Skin of body (tissue), 2 donors: ENCODE results near the gene YEATS2. TPM values are rescaled to one million over a fixed set of nuclear protein-coding genes. Genes with fewer than 3 reads are reported as not detected.

Source experiments
- DNase-seq: peaks from one replicate; lab custom pipeline; 2025; lab: John Stamatoyannopoulos, UW
- total RNA-seq: library from RNA; depleted of rRNA; stranded (reverse); fragments of >200 nt; gene quantifications from one replicate; pipeline ENCODE4 v1.2.3, GENCODE V29; 2014

Gene YEATS2
- total RNA-seq, 1 donor from 2014 or later = 29.5 TPM

DNA sequence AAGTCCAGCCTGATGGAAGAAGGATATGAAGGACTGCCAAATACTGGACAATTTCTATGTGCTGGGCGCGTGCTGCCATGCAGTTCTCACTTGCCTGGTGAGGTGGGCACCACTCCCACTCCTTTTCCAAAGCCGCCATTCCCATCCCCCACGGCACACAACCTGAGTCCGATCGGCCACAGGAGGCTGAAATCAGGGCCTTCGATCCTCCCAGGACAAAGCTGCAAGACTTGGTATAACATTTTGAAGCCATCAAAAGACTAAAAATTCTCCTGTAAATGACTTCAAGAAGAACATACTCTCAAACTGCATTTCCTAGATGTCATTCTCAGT is 130.9 kb downstream of the YEATS2 start:
- no peak for DNase-seq

DNA sequence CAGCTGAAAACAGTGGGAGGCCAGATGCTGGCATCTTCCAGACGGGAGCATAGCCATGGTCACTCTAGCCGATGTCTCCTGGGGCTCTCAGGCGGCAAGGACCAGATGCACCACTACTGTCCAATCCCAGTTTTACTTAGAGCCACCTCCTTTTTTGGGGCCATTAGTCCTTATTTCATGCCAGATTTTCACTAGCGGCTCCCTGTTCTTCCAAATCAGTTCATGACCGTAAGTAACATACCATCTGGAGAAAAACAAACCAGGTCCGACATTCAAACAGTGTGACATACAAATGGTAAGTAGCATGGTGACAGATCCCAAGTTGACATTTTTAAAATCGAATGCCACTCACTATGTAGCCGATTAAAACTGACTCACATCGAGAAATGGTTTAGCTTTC is 131.9 kb downstream of the YEATS2 start:
- no peak for DNase-seq

DNA sequence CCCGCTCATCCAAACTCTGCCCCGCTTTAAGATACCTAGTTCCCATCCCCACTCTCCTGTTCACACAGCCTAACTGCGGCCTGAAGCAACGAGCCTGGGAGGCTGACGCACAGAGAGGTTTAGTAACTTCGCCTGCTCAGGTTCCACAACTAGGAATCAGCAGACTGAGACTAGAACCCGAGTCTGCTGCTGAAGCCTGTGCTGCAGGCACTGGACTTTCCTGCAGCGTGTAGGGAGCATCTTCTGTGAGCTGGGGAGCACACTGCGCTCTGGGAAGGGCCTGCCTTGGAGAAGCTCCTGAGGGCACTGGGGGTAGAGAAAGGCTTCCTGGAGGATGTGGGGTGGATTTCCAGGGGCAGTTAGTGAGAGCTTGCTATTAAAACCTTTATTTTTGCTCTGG is 132.6 kb downstream of the YEATS2 start:
- no peak for DNase-seq

DNA sequence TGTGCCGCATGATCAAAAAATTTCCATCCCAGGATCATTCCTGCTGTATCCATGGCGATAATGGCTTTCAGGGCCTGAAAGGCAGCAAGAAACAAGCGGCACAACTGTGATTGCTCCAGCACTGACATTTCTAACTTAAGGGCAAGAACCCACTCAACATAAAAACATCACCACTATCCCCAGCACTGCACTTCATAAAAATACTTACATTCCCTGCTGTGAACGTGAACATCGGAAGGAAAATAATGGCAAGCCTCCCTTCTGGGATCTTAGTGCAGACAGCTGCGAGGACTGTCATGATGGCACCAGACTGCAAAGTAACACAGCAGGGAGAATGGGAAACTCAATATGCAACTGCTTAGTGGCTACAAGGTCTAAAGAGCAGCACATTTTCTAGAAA is 135.9 kb downstream of the YEATS2 start:
- DNase-seq = no peak

DNA sequence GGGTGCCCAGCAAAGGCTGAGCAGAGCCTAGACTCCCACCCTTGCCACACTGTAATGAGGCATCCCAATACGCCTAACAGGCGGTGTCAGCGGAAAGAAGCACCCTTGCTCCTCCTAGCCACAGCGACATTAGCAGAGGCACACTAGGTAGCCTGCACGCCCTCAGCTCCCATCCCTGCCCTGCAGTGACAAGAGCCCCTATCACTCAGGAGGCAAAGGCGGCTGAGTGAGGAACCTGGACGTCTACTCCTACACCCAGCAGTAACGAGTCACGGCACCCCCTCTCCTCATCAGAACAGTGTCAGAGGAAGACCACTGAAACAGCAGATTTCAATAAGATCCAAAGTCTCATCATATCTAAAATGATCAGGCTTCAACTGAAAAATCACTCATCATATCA is 139.8 kb downstream of the YEATS2 start:
- no peak for DNase-seq

DNA sequence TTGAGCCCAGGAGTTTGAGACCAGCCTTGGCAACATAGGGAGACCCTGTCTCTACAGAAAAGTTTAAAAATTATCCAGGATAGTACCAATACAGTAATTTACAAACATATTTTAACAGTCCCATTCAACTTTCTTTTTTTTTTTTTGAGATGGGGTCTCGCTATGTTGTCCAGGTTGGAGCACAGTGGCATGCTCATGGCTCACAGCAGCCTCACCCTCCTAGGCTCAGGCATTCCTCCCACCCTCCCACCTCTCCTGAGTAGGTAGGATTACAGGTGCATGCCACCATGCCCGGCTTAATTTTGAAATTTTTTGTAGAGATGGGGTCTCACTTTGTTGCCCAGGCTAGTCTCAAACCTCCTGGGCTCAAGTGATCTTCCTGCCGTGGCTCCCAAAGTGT is 140.3 kb downstream of the YEATS2 start:
- no peak for DNase-seq

DNA sequence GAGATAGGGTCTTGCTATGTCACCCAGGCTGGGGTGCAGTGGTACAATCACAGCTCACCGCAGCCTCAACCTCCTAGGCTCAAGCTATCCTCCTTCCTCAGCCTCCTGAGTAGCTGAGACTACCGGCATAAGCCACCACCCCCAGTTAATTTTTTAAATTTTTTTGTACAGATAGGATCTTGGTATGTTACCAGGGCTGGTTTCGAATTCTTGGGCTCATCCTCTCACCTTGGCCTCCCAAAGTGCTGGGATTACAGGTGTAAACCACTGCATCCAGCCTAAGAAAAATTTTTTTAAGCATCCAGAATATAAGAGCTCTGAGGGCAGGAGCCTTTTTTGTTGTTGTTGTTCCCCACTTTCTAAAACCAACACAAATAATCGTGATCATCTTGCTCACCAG is 142.2 kb downstream of the YEATS2 start:
- DNase-seq = no peak

DNA sequence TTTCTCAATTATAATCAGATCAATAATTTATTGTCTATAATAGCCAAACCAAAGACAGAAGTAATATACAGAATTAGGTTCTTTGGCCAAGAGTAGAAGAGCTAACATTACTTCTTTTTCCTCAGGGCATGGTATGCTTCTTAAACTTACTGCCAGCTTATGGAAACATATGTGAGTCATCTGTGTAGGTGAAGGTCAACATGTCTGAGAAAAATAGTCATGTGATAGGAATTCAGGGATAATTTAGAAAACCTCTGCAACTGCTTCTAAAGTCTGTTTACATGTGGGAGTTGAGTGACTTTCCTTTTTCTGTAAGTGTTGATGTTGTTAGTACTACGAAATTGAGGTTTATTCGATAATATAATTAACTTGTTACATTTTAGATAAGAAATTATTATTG is 147.0 kb downstream of the YEATS2 start:
- DNase-seq = no peak

DNA sequence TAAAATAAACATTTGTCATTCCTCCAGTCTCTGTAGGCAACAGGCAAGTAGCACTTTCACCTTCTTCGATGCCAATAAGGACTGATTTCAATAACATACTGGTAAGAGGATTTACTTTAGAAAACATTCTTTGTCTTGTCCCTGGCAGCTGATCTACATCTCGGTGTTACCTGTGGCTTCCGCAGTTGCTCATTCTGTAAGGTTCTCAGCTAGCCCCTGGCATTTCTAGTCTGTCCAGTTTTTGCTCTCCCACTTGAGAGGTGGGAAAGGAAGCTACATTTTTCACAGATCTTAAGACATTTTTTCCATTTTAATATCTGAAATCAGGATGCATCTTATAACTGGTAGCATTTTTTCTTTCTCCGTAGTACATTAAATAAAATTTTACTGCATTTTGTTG is 147.5 kb downstream of the YEATS2 start:
- no peak for DNase-seq

DNA sequence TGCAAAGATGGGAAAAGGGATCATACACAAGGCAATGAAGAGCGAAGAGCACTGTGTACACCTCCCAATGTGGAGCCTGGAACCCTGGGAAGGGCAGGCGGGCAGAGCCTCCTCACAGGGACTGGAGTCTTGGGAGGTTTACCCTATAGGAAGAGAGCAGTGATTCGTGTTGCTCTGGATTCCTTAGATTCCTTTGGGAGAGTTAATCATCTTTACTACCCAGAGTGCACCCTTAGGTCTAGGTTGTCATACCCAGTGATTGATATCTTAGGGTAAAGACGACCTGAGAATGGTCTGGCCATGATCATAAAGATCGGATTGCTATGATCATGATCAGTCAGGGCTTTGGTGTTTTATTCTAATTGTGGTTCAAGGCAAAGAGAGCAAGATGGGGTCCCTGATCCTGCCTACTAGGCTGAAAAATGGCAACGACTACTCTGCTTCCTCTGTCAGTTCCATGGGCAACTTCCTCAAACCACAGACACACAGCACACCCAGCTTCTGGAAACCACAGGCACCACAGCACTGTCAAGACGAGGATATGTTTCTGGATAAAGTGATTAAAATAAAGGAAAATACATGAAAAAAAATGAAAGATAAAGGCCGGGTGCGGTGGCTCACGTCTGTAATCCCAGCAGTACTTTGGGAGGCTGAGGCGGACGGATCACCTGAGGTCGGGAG is 148.2 kb downstream of the YEATS2 start:
- no peak for DNase-seq

DNA sequence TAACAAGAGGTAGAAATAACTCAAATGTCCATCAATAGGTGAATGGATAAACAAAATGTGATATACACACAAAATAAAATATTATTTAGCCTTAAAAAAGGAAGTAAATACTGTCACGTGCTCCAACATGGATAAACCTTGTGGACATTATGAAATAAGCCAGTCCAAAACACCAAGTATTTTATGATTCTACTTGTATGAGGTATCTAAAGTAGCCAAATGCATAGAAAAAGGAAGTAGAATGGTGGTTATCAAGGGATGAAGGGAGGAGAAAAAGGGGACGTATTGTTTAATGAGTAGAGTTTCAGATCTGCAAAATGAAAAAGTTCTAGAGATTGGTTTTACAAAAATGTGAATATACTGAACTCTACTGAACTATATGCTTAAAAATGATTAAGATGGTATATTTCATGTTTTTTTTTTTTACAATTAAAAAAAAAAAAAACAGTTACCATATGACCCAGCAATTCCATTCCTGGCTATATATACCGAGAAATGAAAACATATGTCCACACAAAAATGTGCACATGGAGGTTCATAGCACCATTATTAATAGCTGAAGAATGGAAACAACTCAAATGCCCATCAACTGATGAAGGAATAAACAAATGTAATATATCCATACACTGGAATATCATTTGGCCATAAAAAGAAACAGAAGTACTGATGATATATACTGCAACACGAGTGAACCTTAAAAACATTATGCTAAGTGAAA is 156.9 kb downstream of the YEATS2 start:
- no peak for DNase-seq

DNA sequence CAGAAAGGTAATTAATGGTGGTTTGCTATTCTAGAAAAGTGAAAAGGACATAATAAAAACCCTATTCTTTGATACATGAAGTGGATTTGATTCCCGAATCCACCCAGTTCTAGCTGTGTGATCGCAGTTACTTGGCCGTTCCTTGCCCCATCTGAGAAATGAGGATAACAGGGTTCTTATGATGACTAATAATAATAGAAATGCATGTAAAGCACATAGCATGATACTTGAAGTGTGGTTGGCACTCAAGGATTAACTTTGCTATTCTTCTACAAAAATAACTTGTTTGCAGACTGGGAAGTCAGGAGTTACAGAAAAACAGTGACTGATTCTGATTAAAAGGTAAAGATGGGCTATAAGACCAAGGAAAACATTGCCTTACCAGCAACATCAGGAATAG is 160.3 kb downstream of the YEATS2 start:
- no peak for DNase-seq

Other genes with a start within 250 kb of the YEATS2 start
- gene KLHL6, start 142.1 kb upstream of the YEATS2 start, total RNA-seq = 3.1 TPM
- 101 TPM for gene KLHL24, start 62.2 kb upstream of the YEATS2 start, total RNA-seq
- gene MAP6D1, start 127.8 kb downstream of the YEATS2 start, total RNA-seq = 1.2 TPM
- 30.9 TPM for gene PARL, start 187.1 kb downstream of the YEATS2 start, total RNA-seq